ENCODE results near the gene OR1D5. TPM values are rescaled to one million over a fixed set of nuclear protein-coding genes. Genes with fewer than 3 reads are reported as not detected.

The OR1D5 gene
- total and polyA plus RNA-seq, 2 of the 8 experiments (the other 6 are each of a cell fraction or from before 2014, with no cell fraction given), result not detected

- no peak for TF ChIP-seq ZNF274 (IDR thresholded peaks at IDR 0.05; ENCODE audit: borderline replicate concordance, extremely low read depth, low read length)
- no peak for TF ChIP-seq JUN (IDR thresholded peaks at IDR 0.05; ENCODE audit: low read depth, low read length)
- TF ChIP-seq EP300 (IDR thresholded peaks at IDR 0.05; ENCODE audit: borderline replicate concordance in 1 of 2, low read depth in 2 of 2, low read length in 2 of 2), result no peak
- no peak for TF ChIP-seq ATF2 (IDR thresholded peaks at IDR 0.05; ENCODE audit: low read length)
- no peak for TF ChIP-seq PHF8 (conservative IDR thresholded peaks at IDR 0.05; ENCODE audit: low read depth, low read length)
- no peak for TF ChIP-seq CEBPB (IDR thresholded peaks at IDR 0.05; ENCODE audit: low read depth, low read length)
Observed at GRCh38 chr17:3039736-3040135, 23.7 kb downstream of the OR1D5 start (continued).
